AG10803 (cell line): ENCODE results near the gene ADAMTS4.

Source experiments
- DNase-seq: peaks from one replicate; pipeline ENCODE4 v3.0.0; 2010; ENCODE audit warnings: low read depth
- H3K4me3 ChIP-seq: 2 replicates; pipeline ENCODE4 v1.5.1; 2011; ENCODE audit warnings: mild to moderate bottlenecking, low read length, control low read depth
- TF ChIP-seq, protein P1 (sequence below): conservative IDR thresholded peaks from 2 replicates; pipeline ENCODE4 v1.5.1; 2011; ENCODE audit warnings: mild to moderate bottlenecking, low read length, control low read depth, inconsistent platforms

ADAMTS4 gene

DNA sequence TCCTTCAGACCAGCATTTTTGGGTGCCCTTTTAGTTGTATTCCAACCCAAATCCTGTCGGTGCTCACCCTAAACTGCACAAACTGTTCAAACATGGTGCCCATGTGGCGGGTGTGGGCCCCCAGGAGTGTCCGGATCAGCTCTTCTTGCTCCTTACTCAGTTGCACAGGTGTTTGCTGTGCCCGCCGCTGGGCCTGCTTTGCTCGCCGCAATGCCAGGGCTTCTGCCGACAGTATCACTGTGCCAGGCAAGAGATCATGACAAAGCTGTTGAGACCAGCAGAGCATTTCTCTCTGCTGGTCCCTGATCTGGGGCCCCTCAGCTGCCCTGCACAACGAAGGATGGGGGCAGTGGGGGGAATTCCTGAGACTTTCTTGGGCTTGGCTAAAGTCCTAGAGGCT is 34.2 kb upstream of the ADAMTS4 start:
- no peak for DNase-seq
- no peak overlapping the region for H3K4me3 ChIP-seq
- TF ChIP-seq, protein P1, sequence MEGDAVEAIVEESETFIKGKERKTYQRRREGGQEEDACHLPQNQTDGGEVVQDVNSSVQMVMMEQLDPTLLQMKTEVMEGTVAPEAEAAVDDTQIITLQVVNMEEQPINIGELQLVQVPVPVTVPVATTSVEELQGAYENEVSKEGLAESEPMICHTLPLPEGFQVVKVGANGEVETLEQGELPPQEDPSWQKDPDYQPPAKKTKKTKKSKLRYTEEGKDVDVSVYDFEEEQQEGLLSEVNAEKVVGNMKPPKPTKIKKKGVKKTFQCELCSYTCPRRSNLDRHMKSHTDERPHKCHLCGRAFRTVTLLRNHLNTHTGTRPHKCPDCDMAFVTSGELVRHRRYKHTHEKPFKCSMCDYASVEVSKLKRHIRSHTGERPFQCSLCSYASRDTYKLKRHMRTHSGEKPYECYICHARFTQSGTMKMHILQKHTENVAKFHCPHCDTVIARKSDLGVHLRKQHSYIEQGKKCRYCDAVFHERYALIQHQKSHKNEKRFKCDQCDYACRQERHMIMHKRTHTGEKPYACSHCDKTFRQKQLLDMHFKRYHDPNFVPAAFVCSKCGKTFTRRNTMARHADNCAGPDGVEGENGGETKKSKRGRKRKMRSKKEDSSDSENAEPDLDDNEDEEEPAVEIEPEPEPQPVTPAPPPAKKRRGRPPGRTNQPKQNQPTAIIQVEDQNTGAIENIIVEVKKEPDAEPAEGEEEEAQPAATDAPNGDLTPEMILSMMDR, result no peak

DNA sequence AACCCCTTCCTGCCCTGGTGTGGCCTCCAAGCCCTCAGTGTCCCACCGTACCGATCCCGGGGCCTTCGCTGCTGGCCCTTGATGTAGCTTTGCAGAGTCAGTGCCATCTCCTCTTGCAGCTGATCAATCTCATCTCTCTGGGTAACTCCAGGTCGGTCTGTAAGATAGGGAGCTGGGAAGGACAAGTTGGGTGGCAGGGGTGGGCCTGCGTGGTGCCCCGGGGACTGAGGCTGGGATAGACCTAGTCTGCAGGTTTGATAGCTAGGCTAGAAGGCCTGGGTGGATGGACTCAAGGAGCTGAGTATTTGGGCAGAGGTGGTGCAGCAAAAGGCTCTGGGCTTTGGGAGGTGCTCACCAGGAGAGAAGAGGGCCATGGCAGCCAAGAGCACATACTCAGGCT is 31.9 kb upstream of the ADAMTS4 start:
- no peak for DNase-seq
- H3K4me3 ChIP-seq, result no peak overlapping the region
- TF ChIP-seq, protein P1, result no peak

DNA sequence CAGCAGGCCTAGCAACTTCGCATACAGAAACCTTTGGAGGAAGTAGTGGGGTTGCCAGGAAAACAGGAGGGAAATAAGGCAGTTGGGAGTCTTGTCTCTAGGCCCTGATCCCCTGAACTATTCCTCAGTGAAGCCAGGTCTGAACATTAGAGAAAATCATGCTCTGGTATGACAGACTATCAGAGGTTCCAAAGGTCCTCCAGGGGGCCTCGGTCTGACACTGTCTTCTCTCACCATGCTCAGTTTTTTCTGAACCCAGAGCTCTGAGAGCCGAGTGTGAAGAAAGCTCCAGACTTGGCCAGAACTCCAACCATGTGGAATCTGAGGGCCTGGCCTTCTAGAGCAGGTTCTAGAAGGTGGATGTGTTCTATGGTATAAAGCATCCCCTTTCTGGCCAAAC is 31.0 kb upstream of the ADAMTS4 start:
- H3K4me3 ChIP-seq, result no peak overlapping the region
- DNase-seq, result no peak
- TF ChIP-seq, protein P1, result no peak

DNA sequence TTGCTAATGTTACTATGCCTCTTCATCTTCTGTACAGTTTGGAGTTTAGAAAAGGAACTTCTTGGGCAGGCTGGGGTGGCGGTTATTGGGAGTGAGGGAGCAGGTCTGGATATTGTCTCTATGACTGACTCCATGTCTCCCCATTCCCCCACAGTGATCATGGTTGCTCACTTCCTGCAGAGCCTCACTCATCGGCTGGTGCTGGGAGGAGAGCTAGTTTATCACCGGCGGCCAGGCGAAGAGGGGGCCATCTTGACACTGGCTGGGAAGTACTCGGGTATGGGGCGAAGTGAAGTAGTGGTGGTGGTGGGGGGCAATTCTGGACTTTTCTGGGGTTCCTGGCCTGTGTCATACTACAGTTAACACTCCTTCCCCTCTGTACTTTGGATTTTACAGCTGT is 29.2 kb upstream of the ADAMTS4 start:
- H3K4me3 ChIP-seq, result no peak overlapping the region
- TF ChIP-seq, protein P1, result no peak

DNA sequence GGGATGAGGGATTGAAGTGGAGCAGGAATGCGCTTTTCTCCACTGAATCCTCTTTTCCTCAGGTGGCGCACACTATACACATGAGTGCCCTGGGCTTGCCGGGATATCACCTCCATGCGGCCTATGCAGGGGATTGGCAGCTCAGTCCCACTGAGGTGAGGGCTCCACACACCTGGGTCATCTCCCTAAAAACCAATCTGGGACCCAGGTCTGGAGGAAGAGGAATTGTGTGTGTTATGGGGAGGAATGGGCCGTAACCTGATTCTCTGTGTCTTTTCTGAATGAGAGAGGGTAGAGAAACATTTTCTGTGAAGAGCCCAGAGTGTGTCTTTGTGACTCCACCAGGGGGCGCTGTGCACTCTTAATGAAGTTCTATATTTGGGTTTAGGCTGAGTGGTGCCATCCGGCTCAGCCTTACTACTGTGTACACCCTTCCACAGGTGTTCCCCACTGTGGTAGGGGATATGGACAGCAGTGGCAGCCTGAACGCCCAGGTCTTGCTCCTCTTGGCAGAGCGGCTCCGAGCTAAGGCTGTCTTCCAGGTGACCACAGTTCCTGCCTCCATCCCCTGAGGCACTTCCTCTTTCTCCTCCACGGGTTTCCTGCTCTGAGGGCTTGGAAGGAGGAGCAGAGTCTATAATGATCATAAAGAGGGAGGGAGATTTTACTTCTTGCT is 28.5 kb upstream of the ADAMTS4 start:
- peak overlapping the region; percentile 93 for H3K4me3 ChIP-seq
- peak; percentile 70 for DNase-seq
- TF ChIP-seq, protein P1, result peak; percentile 81

More for the DNA sequence above, 29.2 kb upstream of the ADAMTS4 start:
- no peak for DNase-seq

DNA sequence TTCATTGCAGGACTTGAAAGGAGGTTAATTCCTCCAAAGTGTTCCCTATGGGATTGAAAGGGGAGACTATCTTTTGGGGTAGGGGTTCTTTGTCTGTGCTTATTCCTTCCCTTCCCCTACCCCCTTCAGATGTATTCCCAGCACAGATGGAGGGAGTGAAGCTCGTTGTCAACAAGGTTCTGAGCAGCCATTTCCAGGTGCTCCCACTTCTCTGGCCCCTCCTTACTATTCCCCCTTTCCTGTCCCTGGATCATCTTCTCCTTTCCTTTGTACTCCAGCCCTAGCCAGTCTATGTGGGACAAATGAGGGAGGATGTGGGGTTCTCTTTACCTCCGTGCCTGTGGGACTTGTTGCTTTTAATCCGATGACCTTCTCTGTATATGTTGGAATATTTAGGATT is 27.9 kb upstream of the ADAMTS4 start:
- no peak for DNase-seq
- TF ChIP-seq, protein P1, result no peak
- H3K4me3 ChIP-seq, result peak overlapping the region; percentile 93

DNA sequence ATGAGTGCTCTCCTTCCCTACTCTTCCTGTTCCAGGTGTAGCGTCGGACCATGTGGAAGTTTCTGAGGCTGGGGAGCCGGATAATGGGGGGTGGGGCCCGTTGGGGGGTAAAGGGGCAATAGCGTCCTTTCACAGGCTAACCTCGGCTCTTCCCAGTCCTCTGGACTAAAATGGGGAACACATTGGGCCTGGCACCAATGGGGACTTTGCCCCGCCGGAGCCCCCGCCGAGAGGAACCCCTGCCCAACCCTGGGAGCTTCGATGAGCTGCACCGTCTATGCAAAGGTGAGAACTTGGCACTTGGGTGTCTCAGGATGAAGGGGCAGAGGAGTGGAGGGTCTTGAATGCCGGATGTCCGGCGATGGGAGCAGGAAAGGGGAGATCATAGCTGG is 27.5 kb upstream of the ADAMTS4 start:
- DNase-seq, result no peak
- H3K4me3 ChIP-seq, result peak overlapping the region; percentile 93
- TF ChIP-seq, protein P1, result no peak
